Colonic mucosa (tissue), 4 donors: ENCODE results near the gene CCDC87. TPM values are rescaled to one million over a fixed set of nuclear protein-coding genes. Genes with fewer than 3 reads are reported as not detected.
A peak's percentile ranks its signal among the peaks of the same experiment; 100 is the strongest.

Experiments
- DNase-seq: peaks from one replicate; pipeline ENCODE4 v3.0.0-alpha.2; 2020
- H3K27ac ChIP-seq: fragments of 200-600 bp; one replicate; pipeline ENCODE4 v1.8.0; 2021
- H3K27me3 ChIP-seq: fragments of 200-600 bp; one replicate; pipeline ENCODE4 v1.8.0; 2021
- H3K36me3 ChIP-seq: fragments of 200-600 bp; one replicate; pipeline ENCODE4 v1.8.0; 2021
- H3K4me1 ChIP-seq: fragments of 200-600 bp; one replicate; pipeline ENCODE4 v1.8.0; 2021; ENCODE audit warnings: mild to moderate bottlenecking
- H3K4me3 ChIP-seq: fragments of 200-600 bp; one replicate; pipeline ENCODE4 v1.8.0; 2021
- H3K9ac ChIP-seq, 2 donors: one replicate each; pipeline ENCODE4 v1.7.0; 2013; ENCODE audit warnings: control low read depth in 2 of 2, low read depth in 2 of 2, low read length in 2 of 2
- H3K9me3 ChIP-seq: fragments of 200-600 bp; one replicate; pipeline ENCODE4 v1.8.0; 2021
- CTCF ChIP-seq: fragments of 200-600 bp; IDR thresholded peaks from one replicate; pipeline ENCODE4 v1.8.0; 2022; ENCODE audit warnings: antibody characterized with exemption, mild to moderate bottlenecking
- intact Hi-C: fragments of 100-400 bp; cut with DNase I; formaldehyde crosslinking; loops from one replicate; pipeline ENCODE4 v1.14.1; 2022
- total RNA-seq, 2 donors: library from RNA; stranded (reverse); fragmentation: NEBNext Ultra II Directional in 1 of 2; extraction: Animal tissue kit (Norgen Biotek cat#: 25700) in 1 of 2; gene quantifications; one replicate each; pipeline ENCODE4 v1.2.1, GENCODE V29; 2021
- donor health status: healthy.
- donor health status: DM: no; HTN: no; CAD: no.
- donor health status: DM: no; HTN: no; CAD: no.

Gene CCDC87
- total RNA-seq, 2 donors from 2014 or later: 0.53 to 0.62 TPM

GRCh38 chr11:66638177-66639065, 45.6 kb upstream of the CCDC87 start, which contains the start of gene RBM4:
TSS of gene RBM4 (plus strand) at chr11:66638703. CDS start at chr11:66639712, 1,009 bp downstream.
- Histone ChIP-seq H3K27me3 (no peaks in the 10 kb centered on the region), H3K4me3 (peak within 1 kb of the TSS; percentile 82), H3K9ac (peak within 1 kb of the TSS; percentile 79 to 96), H3K27ac (peak within 1 kb of the TSS; percentile 89), H3K36me3 (peaks cover 5% of the 10 kb centered on the region), H3K4me1 (peaks cover 23% of the 10 kb centered on the region), H3K9me3 (no peaks in the 10 kb centered on the region)
- intact Hi-C loops: no loop called here
- peak; percentile 99 for DNase-seq
- no peak for TF ChIP-seq CTCF

GRCh38 chr11:66637557-66638176, 44.8 kb upstream of the CCDC87 start:
- H3K27ac ChIP-seq: peak overlapping the region; percentile 89
- no peaks in the 10 kb centered on the region for H3K9me3 ChIP-seq
- H3K4me3 ChIP-seq: peak overlapping the region; percentile 82
- no peak for TF ChIP-seq CTCF
- peak overlapping the region; percentile 68 to 96 for H3K9ac ChIP-seq
- H3K27me3 ChIP-seq: no peaks in the 10 kb centered on the region
- intact Hi-C loops: no loop called here
- peaks cover 5% of the 10 kb centered on the region for H3K36me3 ChIP-seq
- peaks cover 23% of the 10 kb centered on the region for H3K4me1 ChIP-seq
- no peak for DNase-seq

- intact Hi-C loops: no loop called here
- Histone ChIP-seq H3K27me3 (no peaks in the 10 kb centered on the region), H3K4me3 (no peak overlapping the region), H3K9ac (no peak overlapping the region), H3K27ac (no peak overlapping the region), H3K36me3 (peaks cover 5% of the 10 kb centered on the region), H3K9me3 (no peaks in the 10 kb centered on the region), H3K4me1 (peaks cover 17% of the 10 kb centered on the region)
- no peak for DNase-seq
- no peak for TF ChIP-seq CTCF
Observed at GRCh38 chr11:66636411-66636810, 43.5 kb upstream of the CCDC87 start.

GRCh38 chr11:66632952-66633351, 40.1 kb upstream of the CCDC87 start:
- Histone ChIP-seq H3K27me3 (no peaks in the 10 kb centered on the region), H3K27ac (no peak overlapping the region), H3K9me3 (no peaks in the 10 kb centered on the region), H3K9ac (no peak overlapping the region), H3K36me3 (peaks cover under 1% of the 10 kb centered on the region), H3K4me1 (no peaks in the 10 kb centered on the region), H3K4me3 (no peak overlapping the region)
- no peak for DNase-seq
- intact Hi-C loops: no loop called here
- no peak for TF ChIP-seq CTCF

- H3K4me3 ChIP-seq: no peak overlapping the region
- no peaks in the 10 kb centered on the region for H3K9me3 ChIP-seq
- intact Hi-C loops: no loop called here
- no peak overlapping the region for H3K27ac ChIP-seq
- H3K9ac ChIP-seq: no peak overlapping the region
- peaks cover 11% of the 10 kb centered on the region for H3K36me3 ChIP-seq
- H3K4me1 ChIP-seq: no peaks in the 10 kb centered on the region
- no peak for TF ChIP-seq CTCF
- DNase-seq: no peak
- H3K27me3 ChIP-seq: no peaks in the 10 kb centered on the region
Observed at GRCh38 chr11:66631883-66632282, 39.0 kb upstream of the CCDC87 start.
